ENCODE data around the gene HPS3. TPM values are rescaled to one million over a fixed set of nuclear protein-coding genes. Genes with fewer than 3 reads are reported as not detected.
"Not testable (repeated sequence)": the region's sequence is repeated elsewhere in the genome, so short reads cannot be mapped to it uniquely, and the experiment has no call there.

Gene HPS3
- total and polyA plus RNA-seq, 2 experiments from 2014 or later = 14.5 to 18.4 TPM

DNA sequence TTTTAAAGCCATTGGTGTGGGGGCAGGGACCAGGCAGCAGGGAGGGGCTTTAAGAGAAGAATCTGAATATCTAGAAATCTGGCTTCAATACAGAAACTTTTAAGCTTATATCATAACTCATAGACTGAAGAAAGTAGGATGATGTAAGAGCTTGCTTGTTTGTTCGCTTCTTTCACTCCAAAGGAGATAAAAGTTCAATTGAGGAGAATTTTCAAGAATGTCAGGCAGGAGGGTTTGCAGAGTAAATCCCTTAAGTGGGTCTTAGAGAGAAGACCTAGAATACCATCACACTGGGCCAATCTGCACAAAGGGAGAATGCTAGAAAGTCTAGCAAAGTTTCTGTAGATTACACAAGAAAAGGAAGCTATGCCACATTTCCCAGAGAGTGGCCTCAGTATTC, 39.0 kb upstream of the HPS3 start:
- Histone ChIP-seq H3K9me3 (ENCODE audit: low read depth) (no peaks in the 10 kb centered on the region), H3K4me3 (no peak overlapping the region), H4K20me1 (ENCODE audit: insufficient read depth) (no peaks in the 10 kb centered on the region), H3F3A (ENCODE audit: insufficient read depth) (no peaks in the 10 kb centered on the region), H3K27ac (no peak overlapping the region), H3K79me2 (ENCODE audit: insufficient read depth) (peaks cover 5% of the 10 kb centered on the region), H3K27me3 (replicated peaks; ENCODE audit: insufficient read depth) (no peaks in the 10 kb centered on the region), H2AFZ (0 out of 2 replicates have a peak overlapping the region, but pooled peaks have one; percentile 16), H3K9ac (no peak overlapping the region), H3K4me1 (ENCODE audit: insufficient read depth) (no peaks in the 10 kb centered on the region), H3K9me2 (ENCODE audit: insufficient read depth) (no peaks in the 10 kb centered on the region), H3K36me3 (ENCODE audit: low read depth) (no peaks in the 10 kb centered on the region), H3K4me2 (ENCODE audit: unreplicated experiment) (no peak overlapping the region)
- TF ChIP-seq EZH2phosphoT487 (IDR thresholded peaks at IDR 0.05; ENCODE audit: insufficient read depth, low read depth) (no peak), EZH2 (IDR thresholded peaks at IDR 0.05; ENCODE audit: insufficient read depth, poor library complexity, severe bottlenecking) (no peak)
- 93 to 95% methylated on average over 1 of the region's 1 CpG for WGBS, 2 experiments (ENCODE audit: low coverage in 1 of 2, low lambda C conversion rate in 2 of 2, missing lambda C conversion rate in 2 of 2)
- DNase-seq = no peak
- in situ Hi-C loops (cut with MboI) = no loop called here

DNA sequence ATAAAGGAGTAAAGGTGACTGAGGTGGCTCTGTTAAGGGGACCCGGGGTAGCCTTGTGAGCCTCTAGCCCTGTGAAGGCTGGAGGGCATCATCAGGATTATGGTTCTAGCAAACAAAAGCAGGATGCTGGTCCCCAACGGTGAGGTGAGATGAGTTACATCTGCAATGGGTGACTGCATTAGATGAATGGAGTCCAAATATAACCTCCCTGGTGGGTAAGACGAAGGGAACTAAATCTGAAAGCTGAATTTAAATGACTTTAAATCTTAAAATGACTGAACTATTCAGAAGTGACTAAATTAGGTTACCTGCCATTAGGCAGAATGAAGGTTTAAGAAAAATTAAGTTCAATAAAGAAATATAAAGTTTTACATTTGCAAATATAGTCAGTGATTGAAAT, 38.5 kb upstream of the HPS3 start:
- Histone ChIP-seq H3K36me3 (ENCODE audit: low read depth) (no peaks in the 10 kb centered on the region), H3K4me3 (no peak overlapping the region), H3K79me2 (ENCODE audit: insufficient read depth) (0 out of 2 replicates have a peak, but pooled peaks cover under 1% of the 10 kb centered on the region), H3K9me2 (ENCODE audit: insufficient read depth) (no peaks in the 10 kb centered on the region), H3K4me1 (ENCODE audit: insufficient read depth) (no peaks in the 10 kb centered on the region), H3K9ac (no peak overlapping the region), H4K20me1 (ENCODE audit: insufficient read depth) (no peaks in the 10 kb centered on the region), H3K9me3 (ENCODE audit: low read depth) (no peaks in the 10 kb centered on the region), H3F3A (ENCODE audit: insufficient read depth) (no peaks in the 10 kb centered on the region), H3K27me3 (replicated peaks; ENCODE audit: insufficient read depth) (no peaks in the 10 kb centered on the region), H3K27ac (no peak overlapping the region), H3K4me2 (ENCODE audit: unreplicated experiment) (no peak overlapping the region), H2AFZ (0 out of 2 replicates have a peak overlapping the region, but pooled peaks have one; percentile 16)
- no peak for DNase-seq
- TF ChIP-seq EZH2phosphoT487 (IDR thresholded peaks at IDR 0.05; ENCODE audit: insufficient read depth, low read depth) (no peak), EZH2 (IDR thresholded peaks at IDR 0.05; ENCODE audit: insufficient read depth, poor library complexity, severe bottlenecking) (no peak)
- WGBS, 2 experiments (ENCODE audit: low coverage in 1 of 2, low lambda C conversion rate in 2 of 2, missing lambda C conversion rate in 2 of 2) = 89% methylated on average over 3 of the region's 3 CpGs
- in situ Hi-C loops (cut with MboI) = no loop called here

DNA sequence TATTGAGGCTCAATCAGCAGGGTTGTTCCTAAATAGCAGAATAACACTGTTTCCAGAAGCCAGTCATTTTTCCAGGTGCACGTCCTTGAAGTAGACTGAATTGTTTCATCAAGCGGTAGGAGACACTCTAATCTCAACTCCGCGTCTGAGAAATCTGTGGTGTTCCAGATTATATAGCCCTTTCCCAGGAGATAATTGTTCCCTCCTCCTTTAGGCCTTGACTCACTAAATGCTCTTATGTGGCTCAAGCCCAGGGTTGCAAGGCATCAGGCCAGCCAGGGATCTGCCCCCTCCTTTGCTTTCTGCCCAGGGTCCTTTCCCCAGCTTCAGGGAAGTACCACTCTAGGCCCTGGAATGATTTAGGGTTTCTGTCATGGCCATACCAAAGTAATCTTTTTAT, 37.5 kb upstream of the HPS3 start:
- in situ Hi-C loops (cut with MboI) = no loop called here
- no peaks in the 10 kb centered on the region for H3K9me2 ChIP-seq (ENCODE audit: insufficient read depth)

DNA sequence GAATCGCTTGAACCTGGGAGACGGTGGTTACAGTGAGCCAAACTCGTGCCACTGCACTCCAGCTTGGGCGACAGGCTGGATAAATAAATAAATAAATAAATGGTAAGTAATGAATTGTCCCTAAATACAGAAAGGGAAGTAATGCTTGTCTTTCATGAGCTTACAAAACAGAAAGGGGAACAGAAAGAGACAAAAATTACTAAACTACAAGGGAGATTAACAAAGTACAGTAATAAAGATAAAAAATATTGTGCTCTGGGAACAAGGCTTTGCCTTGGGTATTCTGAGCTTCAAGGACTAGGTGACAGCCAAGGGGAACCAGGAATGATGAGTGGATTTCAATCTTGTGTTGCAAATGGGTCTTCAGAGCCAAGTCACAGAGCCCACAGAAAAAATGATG, 34.0 kb upstream of the HPS3 start:
- in situ Hi-C loops (cut with MboI) = no loop called here
- H3K4me1 ChIP-seq (ENCODE audit: insufficient read depth) = no peaks in the 10 kb centered on the region

More for the DNA sequence above, 37.5 kb upstream of the HPS3 start:
- Histone ChIP-seq H3K79me2 (ENCODE audit: insufficient read depth) (no peaks in the 10 kb centered on the region), H3K4me2 (ENCODE audit: unreplicated experiment) (no peak overlapping the region), H3K9me3 (ENCODE audit: low read depth) (no peaks in the 10 kb centered on the region), H4K20me1 (ENCODE audit: insufficient read depth) (no peaks in the 10 kb centered on the region), H3K27ac (no peak overlapping the region), H3K4me1 (ENCODE audit: insufficient read depth) (no peaks in the 10 kb centered on the region), H3K27me3 (replicated peaks; ENCODE audit: insufficient read depth) (no peaks in the 10 kb centered on the region), H3K36me3 (ENCODE audit: low read depth) (no peaks in the 10 kb centered on the region), H3K4me3 (no peak overlapping the region), H2AFZ (no peak overlapping the region), H3F3A (ENCODE audit: insufficient read depth) (no peaks in the 10 kb centered on the region), H3K9ac (no peak overlapping the region)
- DNase-seq = no peak
- no peak for TF ChIP-seq EZH2 (IDR thresholded peaks at IDR 0.05; ENCODE audit: insufficient read depth, poor library complexity, severe bottlenecking)
- no peak for TF ChIP-seq EZH2phosphoT487 (IDR thresholded peaks at IDR 0.05; ENCODE audit: insufficient read depth, low read depth)
- WGBS, 2 experiments (ENCODE audit: low coverage in 1 of 2, low lambda C conversion rate in 2 of 2, missing lambda C conversion rate in 2 of 2) = 95 to 97% methylated on average over 4 of the region's 4 CpGs

DNA sequence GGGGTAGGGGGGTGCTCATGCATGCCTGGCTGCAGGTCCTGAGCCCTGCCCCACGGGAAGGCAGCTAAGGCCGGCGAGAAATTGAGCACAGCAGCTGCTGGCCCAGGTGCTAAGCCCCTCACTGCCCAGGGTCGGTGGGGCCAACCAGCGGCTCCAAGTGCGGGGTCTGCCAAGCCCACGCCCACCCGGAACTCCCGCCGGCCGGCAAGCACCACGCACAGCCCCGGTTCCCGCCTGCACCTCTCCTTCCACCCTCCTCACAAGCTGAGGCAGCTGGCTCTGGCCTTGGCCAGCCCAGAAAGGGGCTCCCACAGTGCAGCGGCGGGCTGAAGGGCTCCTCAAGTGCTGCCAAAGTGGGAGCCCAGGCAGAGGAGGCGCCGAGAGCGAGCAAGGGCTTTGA, 31.5 kb upstream of the HPS3 start:
- H3K4me2 ChIP-seq (ENCODE audit: unreplicated experiment); H4K20me1 ChIP-seq (ENCODE audit: insufficient read depth); H3K4me1 ChIP-seq (ENCODE audit: insufficient read depth); H3K36me3 ChIP-seq (ENCODE audit: low read depth); H2AFZ ChIP-seq; DNase-seq; H3K9me3 ChIP-seq (ENCODE audit: low read depth); H3K79me2 ChIP-seq (ENCODE audit: insufficient read depth); H3F3A ChIP-seq (ENCODE audit: insufficient read depth); H3K4me3 ChIP-seq; H3K27me3 ChIP-seq (replicated peaks; ENCODE audit: insufficient read depth); in situ Hi-C loops (cut with MboI); H3K9ac ChIP-seq; H3K9me2 ChIP-seq (ENCODE audit: insufficient read depth); H3K27ac ChIP-seq: not testable (repeated sequence)
- WGBS, 2 experiments (ENCODE audit: low coverage in 1 of 2, low lambda C conversion rate in 2 of 2, missing lambda C conversion rate in 2 of 2) = 84 to 88% methylated on average over 16 to 18 of the region's 19 CpGs

More for the DNA sequence above, 34.0 kb upstream of the HPS3 start:
- no peak for DNase-seq
- Histone ChIP-seq H3K9me3 (ENCODE audit: low read depth) (no peaks in the 10 kb centered on the region), H2AFZ (no peak overlapping the region), H3F3A (ENCODE audit: insufficient read depth) (no peaks in the 10 kb centered on the region), H3K9ac (no peak overlapping the region), H3K4me2 (ENCODE audit: unreplicated experiment) (no peak overlapping the region), H3K9me2 (ENCODE audit: insufficient read depth) (no peaks in the 10 kb centered on the region), H3K4me3 (no peak overlapping the region), H3K79me2 (ENCODE audit: insufficient read depth) (no peaks in the 10 kb centered on the region), H3K36me3 (ENCODE audit: low read depth) (no peaks in the 10 kb centered on the region), H4K20me1 (ENCODE audit: insufficient read depth) (no peaks in the 10 kb centered on the region), H3K27me3 (replicated peaks; ENCODE audit: insufficient read depth) (no peaks in the 10 kb centered on the region), H3K27ac (no peak overlapping the region)
- 92 to 95% methylated on average over 4 of the region's 4 CpGs for WGBS, 2 experiments (ENCODE audit: low coverage in 1 of 2, low lambda C conversion rate in 2 of 2, missing lambda C conversion rate in 2 of 2)
- no peak for TF ChIP-seq EZH2 (IDR thresholded peaks at IDR 0.05; ENCODE audit: insufficient read depth, poor library complexity, severe bottlenecking)
- no peak for TF ChIP-seq EZH2phosphoT487 (IDR thresholded peaks at IDR 0.05; ENCODE audit: insufficient read depth, low read depth)
